ENCODE results near the gene ARCN1. TPM values are rescaled to one million over a fixed set of nuclear protein-coding genes. Genes with fewer than 3 reads are reported as not detected.

The ARCN1 gene
- total RNA-seq, 1 donor, result 172 TPM

GRCh38 chr11:118635642-118636041 is 63.4 kb downstream of the ARCN1 start:
- H3K4me2 ChIP-seq (ENCODE audit: insufficient read depth, low read length), result no peak overlapping the region
- H2AFZ ChIP-seq (ENCODE audit: low read length), result no peak overlapping the region
- peaks cover 26% of the 10 kb centered on the region for H4K20me1 ChIP-seq (ENCODE audit: insufficient read depth, low read length)
- no peak for TF ChIP-seq CTCF (IDR thresholded peaks at IDR 0.05; ENCODE audit: extremely low read depth, low read depth, low read length)
- H3K27ac ChIP-seq (ENCODE audit: low read depth, low read length), result no peak overlapping the region
- H3K4me3 ChIP-seq (ENCODE audit: insufficient read depth, low read length), result no peak overlapping the region
- no peak for DNase-seq (ENCODE audit: insufficient read length, low spot score, missing footprints)
- peaks cover 81% of the 10 kb centered on the region for H3K36me3 ChIP-seq (ENCODE audit: insufficient read depth, low read length)
- H3K79me2 ChIP-seq (ENCODE audit: insufficient read depth, low read length), result peaks cover 29% of the 10 kb centered on the region
- H3K27me3 ChIP-seq (ENCODE audit: insufficient read depth, low read length), result no peaks in the 10 kb centered on the region
- H3K9me3 ChIP-seq (ENCODE audit: low read depth, low read length), result no peaks in the 10 kb centered on the region
- H3K4me1 ChIP-seq (ENCODE audit: insufficient read depth, low read length), result peaks cover 35% of the 10 kb centered on the region

- Histone ChIP-seq H3K79me2 (ENCODE audit: insufficient read depth, low read length) (peaks cover 31% of the 10 kb centered on the region), H3K27me3 (ENCODE audit: insufficient read depth, low read length) (no peaks in the 10 kb centered on the region), H4K20me1 (ENCODE audit: insufficient read depth, low read length) (peaks cover 36% of the 10 kb centered on the region), H3K36me3 (ENCODE audit: insufficient read depth, low read length) (peaks cover 81% of the 10 kb centered on the region), H3K4me2 (ENCODE audit: insufficient read depth, low read length) (no peak overlapping the region), H3K4me3 (ENCODE audit: insufficient read depth, low read length) (no peak overlapping the region), H2AFZ (ENCODE audit: low read length) (no peak overlapping the region), H3K4me1 (ENCODE audit: insufficient read depth, low read length) (peaks cover 35% of the 10 kb centered on the region), H3K27ac (ENCODE audit: low read depth, low read length) (peak overlapping the region; percentile 46), H3K9me3 (ENCODE audit: low read depth, low read length) (no peaks in the 10 kb centered on the region)
- DNase-seq (ENCODE audit: insufficient read length, low spot score, missing footprints), result peak; percentile 91
- TF ChIP-seq CTCF (IDR thresholded peaks at IDR 0.05; ENCODE audit: extremely low read depth, low read depth, low read length), result no peak
Measured at GRCh38 chr11:118636569-118637290, 64.5 kb downstream of the ARCN1 start.

GRCh38 chr11:118638726-118639125 is 66.5 kb downstream of the ARCN1 start:
- Histone ChIP-seq H3K9me3 (ENCODE audit: low read depth, low read length) (no peaks in the 10 kb centered on the region), H3K79me2 (ENCODE audit: insufficient read depth, low read length) (peaks cover 40% of the 10 kb centered on the region), H3K27me3 (ENCODE audit: insufficient read depth, low read length) (no peaks in the 10 kb centered on the region), H4K20me1 (ENCODE audit: insufficient read depth, low read length) (peaks cover 51% of the 10 kb centered on the region), H3K4me1 (ENCODE audit: insufficient read depth, low read length) (peaks cover 26% of the 10 kb centered on the region), H3K36me3 (ENCODE audit: insufficient read depth, low read length) (peaks cover 84% of the 10 kb centered on the region), H2AFZ (ENCODE audit: low read length) (no peak overlapping the region), H3K4me3 (ENCODE audit: insufficient read depth, low read length) (no peak overlapping the region), H3K4me2 (ENCODE audit: insufficient read depth, low read length) (no peak overlapping the region), H3K27ac (ENCODE audit: low read depth, low read length) (no peak overlapping the region)
- TF ChIP-seq CTCF (IDR thresholded peaks at IDR 0.05; ENCODE audit: extremely low read depth, low read depth, low read length), result no peak
- DNase-seq (ENCODE audit: insufficient read length, low spot score, missing footprints), result no peak

GRCh38 chr11:118639899-118640298 is 67.7 kb downstream of the ARCN1 start:
- TF ChIP-seq CTCF (IDR thresholded peaks at IDR 0.05; ENCODE audit: extremely low read depth, low read depth, low read length), result no peak
- H3K27ac ChIP-seq (ENCODE audit: low read depth, low read length), result no peak overlapping the region
- peaks cover 40% of the 10 kb centered on the region for H3K79me2 ChIP-seq (ENCODE audit: insufficient read depth, low read length)
- DNase-seq (ENCODE audit: insufficient read length, low spot score, missing footprints), result no peak
- H4K20me1 ChIP-seq (ENCODE audit: insufficient read depth, low read length), result peaks cover 58% of the 10 kb centered on the region
- H3K27me3 ChIP-seq (ENCODE audit: insufficient read depth, low read length), result no peaks in the 10 kb centered on the region
- peaks cover 94% of the 10 kb centered on the region for H3K36me3 ChIP-seq (ENCODE audit: insufficient read depth, low read length)
- H3K9me3 ChIP-seq (ENCODE audit: low read depth, low read length), result no peaks in the 10 kb centered on the region
- H2AFZ ChIP-seq (ENCODE audit: low read length), result no peak overlapping the region
- no peak overlapping the region for H3K4me3 ChIP-seq (ENCODE audit: insufficient read depth, low read length)
- no peak overlapping the region for H3K4me2 ChIP-seq (ENCODE audit: insufficient read depth, low read length)
- peaks cover 17% of the 10 kb centered on the region for H3K4me1 ChIP-seq (ENCODE audit: insufficient read depth, low read length)
